Thymus (tissue), 11 donors: ENCODE measurements around the gene CLEC11A. TPM values are rescaled to one million over a fixed set of nuclear protein-coding genes. Genes with fewer than 3 reads are reported as not detected.
"Not testable (repeated sequence)": the region's sequence is repeated elsewhere in the genome, so short reads cannot be mapped to it uniquely, and the experiment has no call there.

Source experiments
- DNase-seq, 9 donors: peaks; one replicate each; pipeline ENCODE4 v3.0.0-alpha.2; 2013; ENCODE audit warnings: low spot score in 9 of 9, low read depth in 6 of 9, missing footprints in 1 of 9
- H3K27ac ChIP-seq, 2 donors: one replicate each; pipeline ENCODE4 v1.5.1; 2013; ENCODE audit warnings: control low read depth in 1 of 2, low read depth in 1 of 2, low read length in 1 of 2, mild to moderate bottlenecking in 1 of 2, moderate library complexity in 1 of 2
- H3K27me3 ChIP-seq, 2 donors: one replicate each; pipeline ENCODE4 v1.5.1; 2013; ENCODE audit warnings: low read length in 1 of 2; ENCODE audit not compliant: control insufficient read depth in 2 of 2, insufficient read depth in 1 of 2
- H3K36me3 ChIP-seq, 2 donors: one replicate each; pipeline ENCODE4 v1.5.1; 2013; ENCODE audit warnings: low read length in 1 of 2, mild to moderate bottlenecking in 1 of 2, moderate library complexity in 1 of 2; ENCODE audit not compliant: control insufficient read depth in 2 of 2, insufficient read depth in 2 of 2
- H3K4me1 ChIP-seq, 2 donors: one replicate each; pipeline ENCODE4 v1.5.1; 2013; ENCODE audit warnings: low read length in 2 of 2; ENCODE audit not compliant: control insufficient read depth in 2 of 2, insufficient read depth in 2 of 2
- H3K4me3 ChIP-seq, 2 donors: one replicate each; pipeline ENCODE4 v1.5.1; 2013; ENCODE audit warnings: low read length in 2 of 2, control low read depth in 1 of 2, mild to moderate bottlenecking in 1 of 2
- H3K9me3 ChIP-seq, 2 donors: one replicate each; pipeline ENCODE4 v1.5.1; 2013; ENCODE audit warnings: low read length in 1 of 2, mild to moderate bottlenecking in 1 of 2; ENCODE audit not compliant: control insufficient read depth in 2 of 2, insufficient read depth in 1 of 2
- WGBS: extraction: QIAGEN DNeasy Blood & Tissue Kit; methylation state at CpG from one replicate; pipeline ENCODE4 v1.1.7; 2013; 5-methylcytosine and 5-hydroxymethylcytosine counted together
- polyA plus RNA-seq: library from polyadenylated mRNA; stranded (reverse); fragments of 200-250 nt; gene quantifications from one replicate; pipeline ENCODE4 v1.2.3, GENCODE V29; 2013
- total RNA-seq: library from RNA; stranded (reverse); fragments of 120-200 nt; gene quantifications from one replicate; pipeline ENCODE4 v1.2.4, GENCODE V29; 2013
- donor health status: healthy.

CLEC11A gene
- total and polyA plus RNA-seq, 2 donors = 10.5 to 10.7 TPM

DNA sequence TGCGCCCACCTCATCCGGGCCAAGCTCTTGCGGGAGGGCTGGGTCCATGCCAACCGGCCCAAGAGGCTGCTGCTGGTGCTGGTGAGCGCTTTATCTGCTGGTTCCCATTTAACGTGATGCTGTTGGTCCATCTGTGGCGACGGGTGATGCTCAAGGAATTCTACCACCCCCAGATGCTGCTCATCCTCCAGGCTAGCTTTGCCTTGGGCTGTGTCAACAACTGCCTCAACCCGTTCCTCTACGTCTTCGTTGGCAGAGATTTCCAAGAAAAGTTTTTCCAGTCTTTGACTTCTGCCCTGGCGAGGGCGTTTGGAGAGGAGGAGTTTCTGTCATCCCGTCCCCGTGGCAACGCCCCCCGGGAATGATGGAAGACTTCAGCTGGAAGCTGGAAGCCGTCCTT is 35.9 kb downstream of the CLEC11A start:
- H3K9me3 ChIP-seq, H3K27ac ChIP-seq, DNase-seq, H3K27me3 ChIP-seq, H3K4me3 ChIP-seq, H3K36me3 ChIP-seq, H3K4me1 ChIP-seq: not testable (repeated sequence)
- WGBS = 88% methylated on average over 18 of the region's 18 CpGs

DNA sequence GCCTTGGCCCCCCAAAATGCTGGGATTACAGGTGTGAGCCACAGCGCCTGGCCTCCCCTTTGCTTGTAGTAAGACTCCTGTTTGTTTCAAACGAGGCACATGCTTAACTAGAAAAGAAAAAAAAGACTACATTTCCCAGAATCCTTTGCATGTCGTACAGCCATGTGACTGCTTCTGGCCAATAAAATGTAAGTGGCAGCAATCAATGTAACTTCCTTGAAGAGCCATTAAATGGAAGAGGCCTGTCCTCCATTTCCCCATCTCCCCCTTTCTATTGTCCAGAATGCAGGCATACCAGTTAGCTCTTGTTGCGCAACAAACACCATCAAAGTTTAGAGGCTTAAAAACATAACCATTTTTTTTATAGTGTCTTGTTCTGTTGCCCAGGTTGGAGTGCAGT is 36.7 kb downstream of the CLEC11A start:
- Histone ChIP-seq H3K36me3 (no peaks in the 10 kb centered on the region), H3K4me3 (no peak overlapping the region), H3K9me3 (no peaks in the 10 kb centered on the region), H3K4me1 (no peaks in the 10 kb centered on the region), H3K27me3 (peaks cover 0 to 2% of the 10 kb centered on the region in 2 donors), H3K27ac (no peak overlapping the region)
- no peak for DNase-seq
- WGBS = 90% methylated on average over 4 of the region's 4 CpGs

DNA sequence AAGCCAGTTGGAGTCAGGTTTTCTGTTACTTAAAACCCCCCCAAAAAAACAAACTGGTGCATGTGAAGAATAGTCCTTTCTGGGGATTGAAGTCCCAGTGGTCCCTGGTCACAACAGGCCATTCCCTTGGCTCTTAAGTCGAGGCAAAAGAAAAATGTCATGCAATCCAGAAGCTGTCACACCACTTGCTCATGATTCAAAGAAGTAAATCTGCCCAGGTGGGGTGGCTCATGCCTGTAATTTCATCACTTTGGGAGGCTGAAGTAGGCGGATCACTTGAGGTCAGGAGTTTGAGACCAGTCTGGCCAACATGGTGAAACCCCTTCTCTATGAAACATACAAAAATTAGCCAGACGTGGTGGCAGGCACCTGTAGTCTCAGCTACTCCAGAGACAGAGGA is 38.3 kb downstream of the CLEC11A start:
- 82% methylated on average over 3 of the region's 3 CpGs for WGBS
- H3K36me3 ChIP-seq, H3K27me3 ChIP-seq, H3K27ac ChIP-seq, DNase-seq, H3K4me1 ChIP-seq, H3K4me3 ChIP-seq, H3K9me3 ChIP-seq: not testable (repeated sequence)

DNA sequence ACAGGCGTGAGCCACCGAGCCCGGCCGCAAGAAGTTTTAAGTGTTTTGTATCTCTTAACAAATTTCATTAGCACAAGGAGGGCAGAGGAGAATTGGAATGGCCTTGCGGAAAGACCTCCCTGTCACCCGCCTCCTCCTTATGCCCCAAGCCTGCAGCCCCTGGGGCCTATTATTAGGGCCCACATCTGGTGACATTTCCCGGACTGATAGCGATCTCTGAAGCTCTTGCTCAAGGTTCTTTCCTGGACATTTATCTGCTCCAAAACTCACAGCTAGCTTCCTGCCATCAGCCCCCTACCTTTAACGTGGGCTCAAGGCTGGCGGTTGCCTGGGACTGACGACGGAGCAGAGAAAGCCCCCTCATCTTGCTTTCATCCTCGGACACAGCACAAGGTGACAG is 40.4 kb downstream of the CLEC11A start:
- H3K27me3 ChIP-seq, H3K9me3 ChIP-seq, H3K4me1 ChIP-seq, DNase-seq, H3K36me3 ChIP-seq, H3K4me3 ChIP-seq, H3K27ac ChIP-seq: not testable (repeated sequence)
- WGBS = 71% methylated on average over 13 of the region's 13 CpGs

DNA sequence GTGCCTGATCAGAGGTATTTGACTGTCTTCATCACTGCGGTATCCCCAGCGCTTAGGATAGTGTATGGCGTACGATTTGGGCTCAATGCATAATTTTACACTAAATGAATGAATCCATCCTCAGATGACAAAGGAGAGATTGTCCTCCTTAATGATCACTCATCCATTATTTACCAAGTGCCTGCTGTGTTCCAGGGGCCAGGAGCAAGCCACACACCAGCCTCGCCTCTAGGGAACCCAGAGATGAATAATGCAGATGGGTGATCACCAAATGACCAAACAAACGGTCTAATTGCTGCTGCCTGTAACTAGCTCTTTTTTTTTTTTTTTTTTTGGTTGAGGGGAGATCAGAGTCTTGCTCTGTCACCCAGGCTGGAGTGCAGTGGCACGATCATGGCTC is 41.2 kb downstream of the CLEC11A start:
- Histone ChIP-seq H3K27me3 (no peaks in the 10 kb centered on the region), H3K27ac (no peak overlapping the region), H3K4me1 (no peaks in the 10 kb centered on the region), H3K4me3 (no peak overlapping the region), H3K9me3 (no peaks in the 10 kb centered on the region), H3K36me3 (no peaks in the 10 kb centered on the region)
- WGBS = 90% methylated on average over 7 of the region's 7 CpGs
- DNase-seq = no peak

DNA sequence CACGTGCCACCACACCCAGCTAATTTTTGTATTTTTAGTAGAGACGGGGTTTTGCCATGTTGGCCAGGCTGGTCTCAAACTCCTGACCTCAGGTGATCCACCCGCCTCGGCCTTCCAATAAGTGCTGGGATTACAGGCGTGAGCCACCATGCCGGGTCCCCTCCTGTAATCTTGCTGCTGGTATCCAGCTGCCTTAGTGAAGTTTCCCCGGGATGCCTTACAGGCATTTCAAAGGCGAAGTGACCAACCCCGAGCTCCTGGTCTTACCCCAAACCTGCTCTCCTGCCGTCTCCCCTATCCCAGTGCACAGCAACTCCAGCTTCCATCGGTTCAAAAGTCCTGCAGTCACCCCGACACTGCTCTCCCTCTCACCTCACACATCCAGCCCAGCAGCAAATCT is 43.6 kb downstream of the CLEC11A start:
- not testable (repeated sequence) for H3K27me3 ChIP-seq, H3K4me1 ChIP-seq, H3K9me3 ChIP-seq, H3K36me3 ChIP-seq, DNase-seq, H3K4me3 ChIP-seq, H3K27ac ChIP-seq
- WGBS = 90% methylated on average over 12 of the region's 12 CpGs

DNA sequence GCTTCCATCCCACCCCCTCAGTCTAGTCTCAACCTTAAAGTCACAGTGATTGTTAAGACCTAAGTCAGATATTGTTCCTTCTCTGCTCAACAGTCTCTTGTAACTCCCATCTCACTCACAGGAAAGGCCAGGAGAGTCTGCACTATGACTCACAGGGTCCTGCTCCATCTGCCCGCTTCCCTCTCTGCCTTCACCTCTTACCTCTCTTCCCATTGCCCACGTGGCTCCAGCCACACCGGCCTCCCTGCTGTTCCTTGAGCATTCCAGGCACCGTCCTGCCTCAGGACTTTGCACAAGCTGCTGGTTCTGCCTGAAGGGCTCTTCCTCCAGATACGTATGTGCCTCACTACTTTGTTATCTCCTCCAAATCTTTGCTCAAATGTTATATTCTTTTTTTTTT is 44.1 kb downstream of the CLEC11A start:
- H3K36me3 ChIP-seq, H3K27ac ChIP-seq, H3K27me3 ChIP-seq, H3K4me3 ChIP-seq, H3K4me1 ChIP-seq, DNase-seq, H3K9me3 ChIP-seq: not testable (repeated sequence)
- WGBS = 68% methylated on average over 5 of the region's 5 CpGs

DNA sequence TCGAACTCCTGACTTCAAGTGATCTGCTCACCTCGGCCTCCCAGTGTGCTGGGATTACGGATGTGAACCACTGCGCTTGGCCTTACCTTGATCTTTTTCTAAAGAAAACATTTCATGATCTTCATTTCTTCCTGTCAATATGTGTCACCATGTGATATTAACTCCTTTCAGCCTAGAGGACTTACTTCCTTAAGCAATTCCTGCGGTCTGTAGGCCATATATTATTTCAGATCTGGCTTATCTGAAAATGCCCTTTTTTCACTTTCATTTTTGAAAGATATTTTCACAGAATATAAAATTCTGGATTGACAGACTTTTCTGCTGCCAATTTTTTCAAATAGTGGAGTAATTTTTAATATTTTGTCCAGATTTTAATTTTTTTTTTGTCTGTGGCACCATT is 45.1 kb downstream of the CLEC11A start:
- Histone ChIP-seq H3K36me3 (no peaks in the 10 kb centered on the region), H3K9me3 (no peaks in the 10 kb centered on the region), H3K4me1 (no peaks in the 10 kb centered on the region), H3K4me3 (no peak overlapping the region), H3K27me3 (peaks cover 0 to 2% of the 10 kb centered on the region in 2 donors), H3K27ac (no peak overlapping the region)
- DNase-seq = no peak
- WGBS = 39% methylated on average over 5 of the region's 5 CpGs

DNA sequence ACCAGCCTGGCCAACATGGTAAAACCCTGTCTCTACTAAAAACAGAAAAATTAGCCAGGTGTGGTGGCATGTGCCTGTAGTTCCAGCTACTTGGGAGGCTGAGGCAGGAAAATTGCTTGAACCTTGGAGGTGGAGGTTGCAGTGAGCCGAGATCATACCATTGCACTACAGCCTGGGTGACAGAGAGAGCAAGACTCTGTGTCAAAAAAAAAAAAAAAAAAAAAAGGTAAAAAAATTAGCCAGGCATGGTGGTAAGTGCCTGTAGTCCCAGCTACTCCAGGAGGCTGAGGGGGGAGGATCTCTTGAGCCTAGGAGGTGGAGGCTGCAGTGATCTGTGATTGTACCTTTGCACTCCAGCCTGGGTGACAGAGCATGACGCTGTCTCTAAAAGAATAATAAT is 47.0 kb downstream of the CLEC11A start, which contains the start of gene GPR32:
GPR32 (plus strand) TSS at position 301 of the 400 bp plus-strand sequence. CDS start 137 bp downstream, outside the sequence.
- not testable (repeated sequence) for H3K27me3 ChIP-seq, H3K9me3 ChIP-seq, H3K4me3 ChIP-seq, DNase-seq, H3K27ac ChIP-seq, H3K4me1 ChIP-seq, H3K36me3 ChIP-seq
- 90% methylated on average over 2 of the region's 2 CpGs for WGBS

DNA sequence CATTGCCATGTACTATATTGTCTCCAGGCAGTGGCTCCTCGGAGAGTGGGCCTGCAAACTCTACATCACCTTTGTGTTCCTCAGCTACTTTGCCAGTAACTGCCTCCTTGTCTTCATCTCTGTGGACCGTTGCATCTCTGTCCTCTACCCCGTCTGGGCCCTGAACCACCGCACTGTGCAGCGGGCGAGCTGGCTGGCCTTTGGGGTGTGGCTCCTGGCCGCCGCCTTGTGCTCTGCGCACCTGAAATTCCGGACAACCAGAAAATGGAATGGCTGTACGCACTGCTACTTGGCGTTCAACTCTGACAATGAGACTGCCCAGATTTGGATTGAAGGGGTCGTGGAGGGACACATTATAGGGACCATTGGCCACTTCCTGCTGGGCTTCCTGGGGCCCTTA is 47.7 kb downstream of the CLEC11A start:
- H3K4me1 ChIP-seq = no peaks in the 10 kb centered on the region
- no peak overlapping the region for H3K27ac ChIP-seq
- no peaks in the 10 kb centered on the region for H3K9me3 ChIP-seq
- no peak for DNase-seq
- peaks cover 0 to 2% of the 10 kb centered on the region in 2 donors for H3K27me3 ChIP-seq
- 89% methylated on average over 13 of the region's 13 CpGs for WGBS
- no peak overlapping the region for H3K4me3 ChIP-seq
- H3K36me3 ChIP-seq = no peaks in the 10 kb centered on the region
